H1 (cell line): ENCODE results near the gene RPS3. TPM values are rescaled to one million over a fixed set of nuclear protein-coding genes. Genes with fewer than 3 reads are reported as not detected.

Experiments used
- CTCF ChIA-PET: fragments of 300-600 bp; sonication (Branson Sonifier 250); formaldehyde crosslinking; loops from one replicate; lab custom pipeline; 2021; ENCODE audit not compliant: partially characterized antibody; lab: Charles Lee
- POLR2A ChIA-PET: fragments of 300-600 bp; sonication (Branson Sonifier 250); formaldehyde crosslinking; loops from one replicate; lab custom pipeline; 2021; ENCODE audit warnings: inconsistent platforms; ENCODE audit not compliant: partially characterized antibody; lab: Charles Lee
- DNase-seq, 2 experiments: peaks; one replicate each; pipeline versions ENCODE4 v3.0.0 to v3.0.0-alpha.2; 2010 to 2022; ENCODE audit warnings: low spot score in 2 of 2, low read depth in 1 of 2, mixed read lengths in 1 of 2
- FAIRE-seq: peaks from 2 replicates; lab custom pipeline; 2011; peaks lifted over from hg19 to GRCh38; lab: Jason Lieb, UNC
- H2AFZ ChIP-seq: 2 replicates; pipeline ENCODE4 v1.8.1; 2012; ENCODE audit warnings: low read length, inconsistent platforms
- H2AK5ac ChIP-seq: 2 replicates; pipeline ENCODE4 v1.6.1; 2013; ENCODE audit warnings: low read depth, low read length
- H2BK120ac ChIP-seq: replicated peaks from 2 replicates; pipeline ENCODE3; 2013; ENCODE audit warnings: low read depth, low read length, inconsistent platforms
- H2BK12ac ChIP-seq: 2 replicates; pipeline ENCODE4 v1.6.1; 2013; ENCODE audit warnings: low read depth, low read length
- H2BK15ac ChIP-seq: 2 replicates; pipeline ENCODE4 v1.6.1; 2013; ENCODE audit warnings: low read length
- H2BK20ac ChIP-seq: 2 replicates; pipeline ENCODE4 v1.6.1; 2013; ENCODE audit warnings: low read length
- H2BK5ac ChIP-seq: 2 replicates; pipeline ENCODE4 v1.6.1; 2013; ENCODE audit warnings: low read depth, low read length
- H3K14ac ChIP-seq: 2 replicates; pipeline ENCODE4 v1.6.1; 2013; ENCODE audit warnings: inconsistent platforms; ENCODE audit not compliant: insufficient read length
- H3K18ac ChIP-seq: 2 replicates; pipeline ENCODE4 v1.6.1; 2013; ENCODE audit warnings: low read length; ENCODE audit errors: extremely low read depth
- H3K23ac ChIP-seq: 2 replicates; pipeline ENCODE4 v1.6.1; 2013; ENCODE audit warnings: inconsistent platforms; ENCODE audit not compliant: insufficient read length
- H3K23me2 ChIP-seq: 2 replicates; pipeline ENCODE4 v1.6.1; 2013; ENCODE audit warnings: low read depth, low read length
- H3K27ac ChIP-seq: 2 replicates; pipeline ENCODE4 v1.6.1; 2011; ENCODE audit warnings: low read depth, low read length, inconsistent platforms
- H3K27me3 ChIP-seq, 4 experiments: replicated peaks in 1 of 4; 1 replicate in 1 of 4; 2 replicates in 3 of 4; pipeline versions ENCODE4 v1.6.1 to v1.8.1; 2011 to 2013; ENCODE audit warnings: low read length in 3 of 4, mild to moderate bottlenecking in 3 of 4, inconsistent platforms in 2 of 4, mixed read lengths in 2 of 4, moderate library complexity in 1 of 4; ENCODE audit not compliant: control insufficient read depth in 3 of 4, insufficient read depth in 3 of 4; ENCODE audit errors: extremely low read depth in 1 of 4
- H3K36me3 ChIP-seq, 4 experiments: 2 replicates each; pipeline versions ENCODE4 v1.6.1 to v1.8.1; 2011 to 2013; ENCODE audit warnings: mild to moderate bottlenecking in 4 of 4, low read length in 3 of 4, moderate library complexity in 2 of 4, control low read depth in 1 of 4, inconsistent platforms in 1 of 4; ENCODE audit not compliant: insufficient read depth in 4 of 4, control insufficient read depth in 2 of 4
- H3K4ac ChIP-seq: replicated peaks from 2 replicates; pipeline ENCODE3; 2013; ENCODE audit warnings: low read length, low read depth, mixed read lengths, inconsistent platforms; ENCODE audit not compliant: insufficient read length
- H3K4me1 ChIP-seq, 4 experiments: replicated peaks in 1 of 4; 1 replicate in 1 of 4; 2 replicates in 3 of 4; pipeline versions ENCODE4 v1.6.1 to v1.8.1; 2011 to 2013; ENCODE audit warnings: low read length in 3 of 4, inconsistent platforms in 2 of 4, mixed read lengths in 1 of 4; ENCODE audit not compliant: insufficient read depth in 4 of 4, control insufficient read depth in 3 of 4
- H3K4me2 ChIP-seq, 2 experiments: 2 replicates each; pipeline versions ENCODE4 v1.6.1 to v1.8.1; 2011 to 2013; ENCODE audit warnings: low read depth in 2 of 2, low read length in 2 of 2, control low read depth in 1 of 2, inconsistent platforms in 1 of 2, mild to moderate bottlenecking in 1 of 2; ENCODE audit not compliant: insufficient read depth in 1 of 2
- H3K4me3 ChIP-seq, 4 experiments: fragments of 200-600, 300-600 bp in 1 of 4; sonication (generic), shearing (Covaris generic), sonication (Bioruptor Twin) in 1 of 4; 2 replicates each; pipeline versions ENCODE4 v1.5.1 to v1.8.1; 2011 to 2016; ENCODE audit warnings: low read length in 4 of 4, low read depth in 3 of 4, control low read depth in 2 of 4, inconsistent platforms in 2 of 4, mild to moderate bottlenecking in 2 of 4, mixed read lengths in 1 of 4, moderate library complexity in 1 of 4; ENCODE audit not compliant: insufficient read depth in 2 of 4; ENCODE audit errors: extremely low read depth in 1 of 4
- H3K56ac ChIP-seq: replicated peaks from 2 replicates; pipeline ENCODE3; 2013; ENCODE audit warnings: low read depth, mild to moderate bottlenecking, mixed read lengths, low read length, inconsistent platforms; ENCODE audit not compliant: insufficient read length
- H3K79me1 ChIP-seq: 2 replicates; pipeline ENCODE4 v1.6.1; 2013; ENCODE audit warnings: low read depth, low read length, control low read depth
- H3K79me2 ChIP-seq, 2 experiments: 2 replicates each; pipeline versions ENCODE4 v1.6.1 to v1.8.1; 2012 to 2013; ENCODE audit warnings: low read length in 2 of 2, mild to moderate bottlenecking in 2 of 2, inconsistent platforms in 1 of 2; ENCODE audit not compliant: insufficient read depth in 2 of 2, control insufficient read depth in 1 of 2
- H3K9ac ChIP-seq, 4 experiments: replicated peaks in 1 of 4; 1 replicate in 1 of 4; 2 replicates in 3 of 4; pipeline versions ENCODE4 v1.6.1 to v1.8.1; 2011 to 2013; ENCODE audit warnings: low read depth in 3 of 4, low read length in 3 of 4, control low read depth in 2 of 4, mild to moderate bottlenecking in 2 of 4, moderate library complexity in 2 of 4, inconsistent platforms in 1 of 4; ENCODE audit errors: extremely low read depth in 1 of 4
- H3K9me3 ChIP-seq, 2 experiments: 2 replicates each; pipeline versions ENCODE4 v1.6.1 to v1.8.1; 2012 to 2013; ENCODE audit warnings: mild to moderate bottlenecking in 2 of 2, moderate library complexity in 2 of 2, control low read depth in 1 of 2, inconsistent platforms in 1 of 2, low read depth in 1 of 2, low read length in 1 of 2, mixed read lengths in 1 of 2; ENCODE audit not compliant: insufficient read depth in 2 of 2
- H4K20me1 ChIP-seq, 2 experiments: replicated peaks in 1 of 2; 2 replicates each; pipeline versions ENCODE3 to v1.8.1; 2011 to 2013; ENCODE audit warnings: inconsistent platforms in 2 of 2, low read length in 2 of 2, mild to moderate bottlenecking in 1 of 2; ENCODE audit not compliant: insufficient read depth in 2 of 2, control insufficient read depth in 1 of 2
- H4K5ac ChIP-seq: 2 replicates; pipeline ENCODE4 v1.6.1; 2013; ENCODE audit warnings: low read length, low read depth, mixed read lengths, inconsistent platforms; ENCODE audit not compliant: insufficient read length
- H4K8ac ChIP-seq: 2 replicates; pipeline ENCODE4 v1.8.0; 2013; ENCODE audit warnings: mild to moderate bottlenecking, moderate library complexity, low read length, inconsistent platforms; ENCODE audit not compliant: insufficient read depth; ENCODE audit errors: extremely low read depth
- H4K91ac ChIP-seq: replicated peaks from 2 replicates; pipeline ENCODE3; 2013; ENCODE audit warnings: low read length, mixed read lengths, inconsistent platforms; ENCODE audit not compliant: insufficient read length
- CEBPB ChIP-seq: IDR thresholded peaks from 2 replicates; pipeline ENCODE4 v1.6.1; 2012; ENCODE audit warnings: low read depth, low read length
- EGR1 ChIP-seq: IDR thresholded peaks from 2 replicates; pipeline ENCODE4 v1.6.1; 2011; ENCODE audit warnings: low read depth, low read length, borderline replicate concordance
- EP300 ChIP-seq, 2 experiments: IDR thresholded peaks; 1 replicate in 1 of 2; 2 replicates in 1 of 2; pipeline ENCODE4 v1.6.1; 2011 to 2012; ENCODE audit warnings: low read depth in 2 of 2, low read length in 2 of 2, mild to moderate bottlenecking in 2 of 2, borderline replicate concordance in 1 of 2, inconsistent platforms in 1 of 2, moderate library complexity in 1 of 2
- GTF2F1 ChIP-seq: IDR thresholded peaks from 2 replicates; pipeline ENCODE4 v1.6.1; 2012; ENCODE audit warnings: low read depth, low read length, improper control_type of control experiment, borderline replicate concordance
- HDAC6 ChIP-seq: IDR thresholded peaks from one replicate; pipeline ENCODE4 v1.7.1; 2012; ENCODE audit warnings: low read depth, mild to moderate bottlenecking, inconsistent platforms, low read length, moderate library complexity
- JUN ChIP-seq: IDR thresholded peaks from 2 replicates; pipeline ENCODE4 v1.6.1; 2011; ENCODE audit warnings: low read depth, mild to moderate bottlenecking, improper control_type of control experiment, low read length
- POLR2A ChIP-seq, 2 experiments: IDR thresholded peaks; 1 replicate in 1 of 2; 2 replicates in 1 of 2; pipeline ENCODE4 v1.6.1; 2011; ENCODE audit warnings: low read depth in 2 of 2, low read length in 2 of 2, mild to moderate bottlenecking in 2 of 2; ENCODE audit errors: control extremely low read depth in 1 of 2
- POU5F1 ChIP-seq: IDR thresholded peaks from 2 replicates; pipeline ENCODE4 v1.6.1; 2011; ENCODE audit warnings: low read depth, mild to moderate bottlenecking, low read length, moderate library complexity
- SIX5 ChIP-seq: IDR thresholded peaks from 2 replicates; pipeline ENCODE4 v1.6.1; 2011; ENCODE audit warnings: mild to moderate bottlenecking, low read depth, low read length
- SP4 ChIP-seq: IDR thresholded peaks from 2 replicates; pipeline ENCODE4 v1.6.1; 2012; ENCODE audit warnings: low read length, inconsistent platforms
- WGBS, 2 experiments: shearing (Covaris generic) in 1 of 2; methylation state at CpG; one replicate each; pipeline versions ENCODE4 v1.1.6 to v1.1.7; 2013 to 2015; ENCODE audit warnings: low lambda C conversion rate in 2 of 2, mixed read lengths in 2 of 2, inconsistent platforms in 1 of 2, low coverage in 1 of 2, missing lambda C conversion rate in 1 of 2; ENCODE audit not compliant: insufficient replicate concordance in 2 of 2, insufficient coverage in 1 of 2, insufficient read length in 1 of 2; ENCODE audit errors: extremely low coverage in 1 of 2, missing lambda C conversion rate in 1 of 2; 5-methylcytosine and 5-hydroxymethylcytosine counted together
- polyA plus RNA-seq, 7 experiments: library from polyadenylated mRNA; depleted of rRNA in 3 of 7; stranded (reverse) in 5 of 7; unstranded in 2 of 7; fragments of >200 nt in 5 of 7; fragments of 200-250 nt in 2 of 7; gene quantifications; 1 replicate in 5 of 7; 2 replicates in 1 of 7; 4 replicates in 1 of 7; pipeline versions ENCODE4 v1.2.1 to v1.2.3, GENCODE V29; 2011 to 2013; ENCODE audit warnings: missing spikeins in 2 of 7, mixed read lengths in 2 of 7
- total RNA-seq: library from RNA; stranded (reverse); fragmentation: NEBNext Ultra II Directional; extraction: Animal tissue kit (Norgen Biotek cat#: 25700); gene quantifications from 2 replicates; pipeline ENCODE4 v1.2.1, GENCODE V29; 2021

RPS3 gene
- total and polyA plus RNA-seq, 2 of the 8 experiments (the other 6 are each of a cell fraction or from before 2014, with no cell fraction given) = 3,813 to 4,194 TPM

DNA sequence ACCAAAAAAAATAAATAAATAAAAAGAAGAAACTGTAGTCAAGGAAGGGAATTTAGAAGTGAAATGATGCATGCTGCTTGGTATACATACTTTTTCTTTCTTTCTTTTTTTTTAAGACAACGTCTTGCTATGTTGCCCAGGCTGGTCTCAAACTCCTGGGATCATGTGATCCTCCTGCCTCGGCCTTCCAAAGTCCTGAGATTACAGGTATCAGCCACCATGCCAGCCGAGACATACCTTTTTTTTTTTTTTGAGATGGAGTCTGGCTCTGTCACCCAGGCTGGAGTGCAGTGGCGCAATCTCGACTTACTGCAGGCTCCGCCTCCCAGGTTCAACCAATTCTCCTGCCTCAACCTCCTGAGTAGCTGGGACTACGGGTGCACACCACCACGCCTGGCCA, 26.1 kb upstream of the RPS3 start:
- Histone ChIP-seq H2BK12ac (no peak overlapping the region), H3K23me2 (no peaks in the 10 kb centered on the region), H2BK20ac (no peak overlapping the region), H3K9me3 (no peaks in the 10 kb centered on the region), H3K56ac (no peak overlapping the region), H3K14ac (no peak overlapping the region), H3K9ac (no peak overlapping the region), H2AK5ac (no peak overlapping the region), H3K27me3 (no peaks in the 10 kb centered on the region; a peak in 1 of 7 replicates), H2AFZ (no peak overlapping the region), H3K4me3 (no peak overlapping the region), H3K23ac (no peak overlapping the region), H3K4ac (no peak overlapping the region), H2BK15ac (no peak overlapping the region), H2BK5ac (no peak overlapping the region), H3K4me2 (no peak overlapping the region), H4K20me1 (no peaks in the 10 kb centered on the region), H4K5ac (no peak overlapping the region), H3K36me3 (no peaks in the 10 kb centered on the region), H4K91ac (no peak overlapping the region), H3K18ac (no peak overlapping the region)
- CTCF ChIA-PET = interaction anchor here (0.7 to 3.9 kb wide), 8 partner anchors 11 to 92 kb away, joined by 3 to 25 read pairs (median 4); no protein-coding TSS in a partner anchor
- DNase-seq (no peak), FAIRE-seq (no peak)
- 100% methylated on average over 5 of the region's 8 CpGs; no CpG with 5 or more reads in 1 of the 2 experiments for whole genome bisulfite sequencing, 2 experiments
- POLR2A ChIA-PET = no interaction called here
- TF ChIP-seq EGR1 (no peak), EP300 (IDR thresholded peaks at IDR 0.05; ENCODE audit: borderline replicate concordance in 1 of 2, low read depth in 2 of 2, low read length in 2 of 2) (no peak), GTF2F1 (no peak), CEBPB (no peak), SP4 (no peak), SIX5 (no peak), JUN (no peak), HDAC6 (no peak), POU5F1 (no peak), POLR2A (IDR thresholded peaks at IDR 0.05; ENCODE audit: control extremely low read depth in 1 of 2, low read depth in 2 of 2, low read length in 2 of 2) (no peak)
- TF ChIP-seq, all 59 proteins: peak for 0
- H3K4me1 ChIP-seq = no peaks in the 10 kb centered on the region
- H2BK120ac ChIP-seq = no peak overlapping the region
- H4K8ac ChIP-seq = no peak overlapping the region
- H3K27ac ChIP-seq = no peak overlapping the region
- H3K79me2 ChIP-seq = no peaks in the 10 kb centered on the region
- H3K79me1 ChIP-seq = no peaks in the 10 kb centered on the region
